GM06990 (cell line): Measurements from ENCODE around the gene SELL.
"Not testable (repeated sequence)": the region's sequence is repeated elsewhere in the genome, so short reads cannot be mapped to it uniquely, and the experiment has no call there.

Experiments used
- DNase-seq: peaks from one replicate; pipeline ENCODE4 v3.0.0-alpha.2; 2011; ENCODE audit not compliant: insufficient read length; ENCODE audit errors: extremely low read depth
- H3K27me3 ChIP-seq: replicated peaks from 2 replicates; pipeline ENCODE4 v1.6.0; 2011; ENCODE audit warnings: low read length; ENCODE audit not compliant: control insufficient read depth, insufficient read depth
- H3K36me3 ChIP-seq: 2 replicates; pipeline ENCODE4 v1.5.1; 2011; ENCODE audit warnings: low read length; ENCODE audit not compliant: control insufficient read depth, insufficient read depth
- H3K4me3 ChIP-seq: replicated peaks from 2 replicates; pipeline ENCODE4 v1.5.1; 2011; ENCODE audit warnings: low read depth, mild to moderate bottlenecking, control low read depth, low read length
- TF ChIP-seq, protein P1 (sequence below): IDR thresholded peaks from 2 replicates; pipeline ENCODE4 v1.5.1; 2011; ENCODE audit warnings: low read length, control low read depth, mild to moderate bottlenecking, inconsistent platforms; ENCODE audit not compliant: insufficient read depth, poor library complexity, severe bottlenecking

SELL gene

GRCh38 chr1:169682071-169682470, 29.3 kb downstream of the SELL start:
- TF ChIP-seq, protein P1, sequence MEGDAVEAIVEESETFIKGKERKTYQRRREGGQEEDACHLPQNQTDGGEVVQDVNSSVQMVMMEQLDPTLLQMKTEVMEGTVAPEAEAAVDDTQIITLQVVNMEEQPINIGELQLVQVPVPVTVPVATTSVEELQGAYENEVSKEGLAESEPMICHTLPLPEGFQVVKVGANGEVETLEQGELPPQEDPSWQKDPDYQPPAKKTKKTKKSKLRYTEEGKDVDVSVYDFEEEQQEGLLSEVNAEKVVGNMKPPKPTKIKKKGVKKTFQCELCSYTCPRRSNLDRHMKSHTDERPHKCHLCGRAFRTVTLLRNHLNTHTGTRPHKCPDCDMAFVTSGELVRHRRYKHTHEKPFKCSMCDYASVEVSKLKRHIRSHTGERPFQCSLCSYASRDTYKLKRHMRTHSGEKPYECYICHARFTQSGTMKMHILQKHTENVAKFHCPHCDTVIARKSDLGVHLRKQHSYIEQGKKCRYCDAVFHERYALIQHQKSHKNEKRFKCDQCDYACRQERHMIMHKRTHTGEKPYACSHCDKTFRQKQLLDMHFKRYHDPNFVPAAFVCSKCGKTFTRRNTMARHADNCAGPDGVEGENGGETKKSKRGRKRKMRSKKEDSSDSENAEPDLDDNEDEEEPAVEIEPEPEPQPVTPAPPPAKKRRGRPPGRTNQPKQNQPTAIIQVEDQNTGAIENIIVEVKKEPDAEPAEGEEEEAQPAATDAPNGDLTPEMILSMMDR, result no peak
- Histone ChIP-seq H3K27me3 (no peaks in the 10 kb centered on the region), H3K36me3 (no peaks in the 10 kb centered on the region), H3K4me3 (no peak overlapping the region)
- DNase-seq, result no peak

DNA sequence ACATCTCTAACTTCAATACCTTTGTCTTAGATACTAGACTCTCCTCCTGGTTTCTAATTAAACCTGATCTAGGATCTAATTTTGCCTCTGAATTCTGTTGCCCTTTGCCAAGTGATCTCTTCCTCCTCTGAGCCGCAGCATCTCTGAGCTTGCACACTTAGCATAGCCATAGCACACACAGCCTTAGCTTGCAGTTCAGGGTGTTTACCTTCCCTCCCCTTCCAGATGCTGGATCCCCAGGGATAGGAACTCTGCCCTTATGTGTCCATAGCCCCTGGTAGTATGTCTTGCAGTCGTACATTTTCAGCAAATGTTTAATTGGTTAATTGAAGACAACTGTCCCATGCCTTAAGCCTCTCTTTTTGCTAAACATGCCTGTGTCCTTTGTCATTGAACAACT, 30.3 kb downstream of the SELL start:
- H3K4me3 ChIP-seq, result no peak overlapping the region
- DNase-seq, result no peak
- no peaks in the 10 kb centered on the region for H3K27me3 ChIP-seq
- TF ChIP-seq, protein P1, result no peak
- no peaks in the 10 kb centered on the region for H3K36me3 ChIP-seq

- TF ChIP-seq, protein P1, result no peak
- Histone ChIP-seq H3K36me3 (no peaks in the 10 kb centered on the region), H3K4me3 (no peak overlapping the region), H3K27me3 (no peaks in the 10 kb centered on the region)
- DNase-seq, result peak; percentile 64
Observed at GRCh38 chr1:169680377-169681019, 30.9 kb downstream of the SELL start.

- Histone ChIP-seq H3K4me3 (no peak overlapping the region), H3K27me3 (no peaks in the 10 kb centered on the region)
- TF ChIP-seq, protein P1, result no peak
Observed at GRCh38 chr1:169679692-169680091, 31.7 kb downstream of the SELL start.

GRCh38 chr1:169676001-169676400, 35.4 kb downstream of the SELL start:
- H3K36me3 ChIP-seq, result no peaks in the 10 kb centered on the region
- DNase-seq, result no peak
- H3K4me3 ChIP-seq, result no peak overlapping the region
- TF ChIP-seq, protein P1, result no peak
- no peaks in the 10 kb centered on the region for H3K27me3 ChIP-seq

More at GRCh38 chr1:169679692-169680091, 31.7 kb downstream of the SELL start:
- H3K36me3 ChIP-seq, result no peaks in the 10 kb centered on the region
- DNase-seq, result no peak

DNA sequence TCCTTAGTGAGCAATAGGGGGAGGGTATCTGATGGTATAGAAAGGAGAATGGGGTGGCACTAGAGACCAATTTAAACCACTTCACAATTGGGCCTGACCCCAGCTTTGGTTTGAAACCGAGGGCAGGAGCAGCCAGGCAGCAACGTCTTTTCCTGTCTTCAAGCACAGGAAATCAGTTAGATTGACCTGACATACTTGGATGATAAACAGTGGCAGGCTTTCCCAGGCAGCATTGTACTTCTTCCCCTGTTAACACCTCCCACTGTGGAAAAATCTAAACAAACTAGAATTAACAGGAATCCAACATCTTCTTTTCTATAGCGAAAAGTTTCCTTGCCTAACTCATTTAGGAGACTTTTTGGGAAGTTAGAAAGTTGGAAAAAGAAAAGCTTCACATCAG, 40.6 kb downstream of the SELL start:
- TF ChIP-seq, protein P1, result no peak
- no peak overlapping the region for H3K4me3 ChIP-seq
- DNase-seq, result no peak
- no peaks in the 10 kb centered on the region for H3K36me3 ChIP-seq
- H3K27me3 ChIP-seq, result no peaks in the 10 kb centered on the region

GRCh38 chr1:169670244-169670643, 41.2 kb downstream of the SELL start:
- not testable (repeated sequence) for H3K36me3 ChIP-seq, H3K27me3 ChIP-seq, H3K4me3 ChIP-seq, DNase-seq

DNA sequence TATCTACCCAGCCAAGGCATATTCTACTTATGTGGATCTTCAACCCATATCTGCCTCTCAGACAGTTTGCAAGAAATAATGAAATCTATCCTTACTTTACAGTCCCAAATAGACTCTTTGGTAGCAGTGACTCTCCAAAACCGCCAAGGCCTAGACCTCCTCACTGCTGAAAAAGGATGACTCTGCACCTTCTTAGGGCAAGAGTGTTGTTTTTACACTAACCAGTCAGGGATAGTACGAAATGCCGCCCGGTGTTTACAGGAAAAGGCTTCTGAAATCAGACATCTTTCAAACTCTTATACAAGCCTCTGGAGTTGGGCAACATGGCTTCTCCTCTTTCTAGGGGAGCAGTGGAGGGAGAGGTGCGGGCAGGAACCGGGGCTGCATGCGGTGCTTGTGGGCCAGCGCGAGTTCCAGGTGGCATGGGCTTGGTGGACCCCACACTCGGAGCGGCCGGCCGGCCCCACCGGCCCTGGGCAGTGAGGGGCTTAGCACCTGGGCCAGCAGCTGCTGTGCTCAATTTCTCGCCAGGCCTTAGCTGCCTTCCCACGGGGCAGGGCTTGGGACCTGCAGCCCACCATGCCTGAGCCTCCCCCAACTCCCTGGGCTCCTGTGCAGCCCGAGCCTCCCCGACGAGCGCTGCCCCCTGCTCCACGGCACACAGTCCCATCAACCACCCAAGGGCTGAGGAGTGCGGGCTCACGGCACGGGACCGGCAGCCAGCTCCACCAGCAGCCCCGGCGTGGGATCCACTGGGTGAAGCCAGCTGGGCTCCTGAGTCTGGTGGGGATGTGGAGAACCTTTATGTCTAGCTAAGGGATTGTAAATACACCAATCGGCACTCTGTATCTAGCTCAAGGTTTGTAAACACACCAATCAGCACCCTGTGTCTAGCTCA, 43.5 kb downstream of the SELL start:
- DNase-seq, H3K27me3 ChIP-seq, H3K36me3 ChIP-seq, H3K4me3 ChIP-seq: not testable (repeated sequence)
